ENCODE data around the gene TTLL6. TPM values are rescaled to one million over a fixed set of nuclear protein-coding genes. Genes with fewer than 3 reads are reported as not detected.

The TTLL6 gene
- total and polyA plus RNA-seq, 9 of the 15 experiments (the other 6 are each of a cell fraction or from before 2014, with no cell fraction given), result 0.05 TPM; not detected in 8

GRCh38 chr17:48731355-48731754, 85.7 kb downstream of the TTLL6 start:
- BruUV-seq (replicated peaks), result no TSS peak
- CTCF ChIA-PET (ENCODE audit: low intra/inter-chr PET ratio), result no interaction called here
- no peak for ATAC-seq
- TF ChIP-seq ZNF12 (CRISPR knock-in tag; IDR thresholded peaks at IDR 0.05) (no peak), SAP30 (IDR thresholded peaks at IDR 0.05; ENCODE audit: borderline replicate concordance, insufficient read depth, low read depth, low read length, poor library complexity, severe bottlenecking) (no peak), TGIF2 (CRISPR knock-in tag; IDR thresholded peaks at IDR 0.05) (no peak), PHB (CRISPR knock-in tag; IDR thresholded peaks at IDR 0.05) (no peak), ZC3H11A (IDR thresholded peaks at IDR 0.05; ENCODE audit: low read depth, low read length) (no peak), GTF2A2 (tag; IDR thresholded peaks at IDR 0.05) (no peak), CHD7 (IDR thresholded peaks at IDR 0.05; ENCODE audit: low read depth, low read length) (no peak), LEF1 (IDR thresholded peaks at IDR 0.05) (no peak), NR4A1 (CRISPR knock-in tag; IDR thresholded peaks at IDR 0.05) (no peak), NR4A1 (tag; IDR thresholded peaks at IDR 0.05) (no peak), SMARCA5 (IDR thresholded peaks at IDR 0.05) (no peak), KLF16 (IDR thresholded peaks at IDR 0.05) (no peak), ZNF174 (CRISPR knock-in tag; IDR thresholded peaks at IDR 0.05) (no peak)

More at GRCh38 chr17:48731355-48731754, 85.7 kb downstream of the TTLL6 start:
- no peak overlapping the region for H3K4me3 ChIP-seq
- DNase-seq (ENCODE audit: extremely low read depth in 1 of 4, low spot score in 3 of 4) (no peak), FAIRE-seq (no peak)
- H2AFZ ChIP-seq (ENCODE audit: low read depth, low read length), result no peak overlapping the region
- H3K79me2 ChIP-seq (ENCODE audit: control insufficient read depth, insufficient read depth, low read length), result no peaks in the 10 kb centered on the region
- intact Hi-C loops (cut with micrococcal nuclease) (no loop called here), in situ Hi-C loops (cut with MboI) (no loop called here)
- H3K9ac ChIP-seq (ENCODE audit: insufficient read depth in 1 of 2, low read depth in 2 of 2, low read length in 2 of 2), result no peak overlapping the region
- POLR2A ChIA-PET, result interaction anchor here (0.6 kb wide), 1 partner anchor 108 kb away, joined by 4 read pairs; no protein-coding TSS in a partner anchor
- peaks cover 0 to 18% of the 10 kb centered on the region in 2 experiments; a peak in 2 of 5 replicates for H3K4me1 ChIP-seq (replicated peaks in 1 of 2; ENCODE audit: control insufficient read depth in 2 of 2, insufficient read depth in 2 of 2, low read length in 2 of 2)
- H3K4me2 ChIP-seq (ENCODE audit: insufficient read depth, low read length), result no peak overlapping the region
- no peaks in the 10 kb centered on the region; the same call in none of the 2 replicates for H4K20me1 ChIP-seq (replicated peaks; ENCODE audit: control insufficient read depth, insufficient read depth, low read length)
- H3K27ac ChIP-seq (ENCODE audit: extremely low read depth, low read depth, low read length), result no peak overlapping the region
- H3K27me3 ChIP-seq (ENCODE audit: control insufficient read depth in 2 of 2, insufficient read depth in 2 of 2, low read length in 2 of 2), result peaks cover 64 to 81% of the 10 kb centered on the region in 2 experiments
- no peaks in the 10 kb centered on the region for H3K9me3 ChIP-seq (replicated peaks; ENCODE audit: control insufficient read depth, insufficient read depth, low read depth, low read length)
- no peaks in the 10 kb centered on the region for H3K9me1 ChIP-seq (ENCODE audit: control insufficient read depth, insufficient read depth, low read length)
- H3K36me3 ChIP-seq (ENCODE audit: control insufficient read depth, insufficient read depth, low read length), result no peaks in the 10 kb centered on the region
